NB4 (cell line): ENCODE data around the gene RBP2.

Experiments used
- CTCF ChIP-seq: IDR thresholded peaks from one replicate; pipeline ENCODE4 v1.5.1; 2012; ENCODE audit warnings: low read depth, low read length
- POLR2A ChIP-seq: IDR thresholded peaks from 2 replicates; pipeline ENCODE4 v1.6.1; 2011; ENCODE audit warnings: mild to moderate bottlenecking; ENCODE audit not compliant: insufficient read length; ENCODE audit errors: extremely low read depth

- TF ChIP-seq CTCF (no peak), POLR2A (no peak)
Observed at GRCh38 chr3:139472380-139473010, 3.8 kb downstream of the RBP2 start.
